HL-60 (cell line): ENCODE data around the gene SPATA32.

Source experiments
- GABPA ChIP-seq: IDR thresholded peaks from 2 replicates; pipeline ENCODE4 v1.6.1; 2012; ENCODE audit warnings: low read depth
- POLR2AphosphoS5 ChIP-seq: IDR thresholded peaks from 2 replicates; pipeline ENCODE4 v1.6.1; 2012; ENCODE audit warnings: low read depth
- SPI1 ChIP-seq: IDR thresholded peaks from 2 replicates; pipeline ENCODE4 v1.6.1; 2012; ENCODE audit warnings: low read depth, mild to moderate bottlenecking, borderline replicate concordance
- TF ChIP-seq, protein P1 (sequence below): IDR thresholded peaks from one replicate; pipeline ENCODE4 v1.5.1; 2011; ENCODE audit warnings: low read length, control low read depth, inconsistent platforms; ENCODE audit not compliant: insufficient read depth
- TF ChIP-seq, protein P2 (sequence below): IDR thresholded peaks from 2 replicates; pipeline ENCODE4 v1.6.1; 2012; ENCODE audit warnings: low read depth; ENCODE audit not compliant: insufficient replicate concordance

DNA sequence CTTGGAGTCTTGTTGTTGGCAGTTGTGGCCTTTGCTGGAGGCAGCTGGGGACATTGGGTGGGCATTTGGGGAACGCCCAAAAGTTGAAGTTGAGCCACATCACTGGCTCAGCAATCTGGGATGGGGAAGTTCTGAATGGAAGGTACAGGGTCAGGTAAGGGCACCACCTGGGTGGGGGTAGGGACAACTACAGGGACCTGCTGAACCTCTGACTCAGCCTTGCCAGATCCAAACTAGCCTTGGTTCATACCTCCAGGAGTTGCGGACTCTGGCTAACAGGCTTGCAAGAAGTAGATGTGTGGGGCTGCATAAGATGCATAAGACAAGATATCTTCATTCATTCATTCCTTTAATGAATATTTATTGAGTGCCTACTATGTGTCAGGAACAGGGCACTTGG lies 24.2 kb downstream of the SPATA32 start:
- TF ChIP-seq, protein P1, sequence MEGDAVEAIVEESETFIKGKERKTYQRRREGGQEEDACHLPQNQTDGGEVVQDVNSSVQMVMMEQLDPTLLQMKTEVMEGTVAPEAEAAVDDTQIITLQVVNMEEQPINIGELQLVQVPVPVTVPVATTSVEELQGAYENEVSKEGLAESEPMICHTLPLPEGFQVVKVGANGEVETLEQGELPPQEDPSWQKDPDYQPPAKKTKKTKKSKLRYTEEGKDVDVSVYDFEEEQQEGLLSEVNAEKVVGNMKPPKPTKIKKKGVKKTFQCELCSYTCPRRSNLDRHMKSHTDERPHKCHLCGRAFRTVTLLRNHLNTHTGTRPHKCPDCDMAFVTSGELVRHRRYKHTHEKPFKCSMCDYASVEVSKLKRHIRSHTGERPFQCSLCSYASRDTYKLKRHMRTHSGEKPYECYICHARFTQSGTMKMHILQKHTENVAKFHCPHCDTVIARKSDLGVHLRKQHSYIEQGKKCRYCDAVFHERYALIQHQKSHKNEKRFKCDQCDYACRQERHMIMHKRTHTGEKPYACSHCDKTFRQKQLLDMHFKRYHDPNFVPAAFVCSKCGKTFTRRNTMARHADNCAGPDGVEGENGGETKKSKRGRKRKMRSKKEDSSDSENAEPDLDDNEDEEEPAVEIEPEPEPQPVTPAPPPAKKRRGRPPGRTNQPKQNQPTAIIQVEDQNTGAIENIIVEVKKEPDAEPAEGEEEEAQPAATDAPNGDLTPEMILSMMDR: no peak
- TF ChIP-seq POLR2AphosphoS5 (no peak), GABPA (no peak), SPI1 (no peak)
- TF ChIP-seq, protein P2, sequence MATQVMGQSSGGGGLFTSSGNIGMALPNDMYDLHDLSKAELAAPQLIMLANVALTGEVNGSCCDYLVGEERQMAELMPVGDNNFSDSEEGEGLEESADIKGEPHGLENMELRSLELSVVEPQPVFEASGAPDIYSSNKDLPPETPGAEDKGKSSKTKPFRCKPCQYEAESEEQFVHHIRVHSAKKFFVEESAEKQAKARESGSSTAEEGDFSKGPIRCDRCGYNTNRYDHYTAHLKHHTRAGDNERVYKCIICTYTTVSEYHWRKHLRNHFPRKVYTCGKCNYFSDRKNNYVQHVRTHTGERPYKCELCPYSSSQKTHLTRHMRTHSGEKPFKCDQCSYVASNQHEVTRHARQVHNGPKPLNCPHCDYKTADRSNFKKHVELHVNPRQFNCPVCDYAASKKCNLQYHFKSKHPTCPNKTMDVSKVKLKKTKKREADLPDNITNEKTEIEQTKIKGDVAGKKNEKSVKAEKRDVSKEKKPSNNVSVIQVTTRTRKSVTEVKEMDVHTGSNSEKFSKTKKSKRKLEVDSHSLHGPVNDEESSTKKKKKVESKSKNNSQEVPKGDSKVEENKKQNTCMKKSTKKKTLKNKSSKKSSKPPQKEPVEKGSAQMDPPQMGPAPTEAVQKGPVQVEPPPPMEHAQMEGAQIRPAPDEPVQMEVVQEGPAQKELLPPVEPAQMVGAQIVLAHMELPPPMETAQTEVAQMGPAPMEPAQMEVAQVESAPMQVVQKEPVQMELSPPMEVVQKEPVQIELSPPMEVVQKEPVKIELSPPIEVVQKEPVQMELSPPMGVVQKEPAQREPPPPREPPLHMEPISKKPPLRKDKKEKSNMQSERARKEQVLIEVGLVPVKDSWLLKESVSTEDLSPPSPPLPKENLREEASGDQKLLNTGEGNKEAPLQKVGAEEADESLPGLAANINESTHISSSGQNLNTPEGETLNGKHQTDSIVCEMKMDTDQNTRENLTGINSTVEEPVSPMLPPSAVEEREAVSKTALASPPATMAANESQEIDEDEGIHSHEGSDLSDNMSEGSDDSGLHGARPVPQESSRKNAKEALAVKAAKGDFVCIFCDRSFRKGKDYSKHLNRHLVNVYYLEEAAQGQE: no peak
